ENCODE data around the gene ATP1B1. TPM values are rescaled to one million over a fixed set of nuclear protein-coding genes. Genes with fewer than 3 reads are reported as not detected.

ATP1B1 gene
- total RNA-seq, 1 experiment from 2014 or later = 48.6 TPM

DNA sequence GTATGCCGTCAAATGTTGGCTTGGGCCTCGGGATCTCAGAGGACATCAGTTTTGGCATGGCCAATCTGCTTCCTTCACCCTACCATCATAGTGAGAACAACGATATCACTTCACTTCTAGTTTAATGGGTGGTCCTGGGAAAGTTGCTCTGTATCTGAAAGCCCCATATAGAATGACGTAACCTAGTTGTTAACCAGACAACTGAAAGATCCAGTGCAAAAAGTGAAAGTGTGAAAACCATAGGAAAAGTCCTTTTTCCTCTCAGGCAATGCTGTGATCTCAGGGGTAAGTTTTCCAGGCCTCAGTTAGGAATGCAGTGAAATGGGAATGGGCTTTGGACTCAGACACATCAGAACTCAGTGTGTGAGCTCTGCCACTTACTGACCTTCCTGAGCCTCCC lies 18.6 kb upstream of the ATP1B1 start:
- Histone ChIP-seq H3K4me2 (ENCODE audit: low read length) (no peak overlapping the region), H3K9me3 (ENCODE audit: control insufficient read depth in 1 of 2, insufficient read depth in 1 of 2, low read depth in 1 of 2, low read length in 2 of 2) (no peaks in the 10 kb centered on the region), H3K79me2 (ENCODE audit: insufficient read depth, low read length) (no peaks in the 10 kb centered on the region), H3K27ac (ENCODE audit: low read depth, low read length) (no peak overlapping the region), H3K9ac (ENCODE audit: low read length) (no peak overlapping the region), H3K27me3 (ENCODE audit: insufficient read depth, low read length) (no peaks in the 10 kb centered on the region), H2AFZ (ENCODE audit: low read depth, low read length, poor library complexity, severe bottlenecking) (no peak overlapping the region), H3K36me3 (ENCODE audit: control insufficient read depth in 1 of 2, insufficient read depth in 2 of 2, low read length in 2 of 2) (no peaks in the 10 kb centered on the region), H3K9me2 (ENCODE audit: insufficient read depth) (no peaks in the 10 kb centered on the region), H3K4me3 (replicated peaks in 1 of 2; ENCODE audit: low read depth in 1 of 2, low read length in 2 of 2) (no peak overlapping the region), H3K4me1 (ENCODE audit: control insufficient read depth in 1 of 2, insufficient read depth in 2 of 2, low read length in 2 of 2) (no peaks in the 10 kb centered on the region), H4K20me1 (ENCODE audit: insufficient read depth) (no peaks in the 10 kb centered on the region)
- RAD21 ChIA-PET (ENCODE audit: low non-redundant PET in 1 of 2, low total read pairs in 2 of 2, uncharacterized antibody in 2 of 2, unreplicated experiment in 2 of 2) = no interaction called here
- CTCF ChIA-PET = no interaction called here
- intact Hi-C loops (cut with micrococcal nuclease) = no loop called here
- ATAC-seq (no peak), DNase-seq (ENCODE audit: low read depth, low spot score) (no peak)
- POLR2A ChIA-PET = no interaction called here
- TF ChIP-seq POLR2A (IDR thresholded peaks at IDR 0.05; ENCODE audit: borderline replicate concordance, extremely low read depth, insufficient read depth, insufficient read length) (no peak), SIN3A (IDR thresholded peaks at IDR 0.05; ENCODE audit: low read depth) (no peak), EZH2phosphoT487 (IDR thresholded peaks at IDR 0.05; ENCODE audit: borderline replicate concordance) (no peak), ZNF274 (IDR thresholded peaks at IDR 0.05; ENCODE audit: low read depth, low read length) (no peak), SRF (IDR thresholded peaks at IDR 0.05; ENCODE audit: low read depth) (no peak), SP1 (IDR thresholded peaks at IDR 0.05; ENCODE audit: low read depth) (no peak), JUND (IDR thresholded peaks at IDR 0.05) (no peak), EGR1 (IDR thresholded peaks at IDR 0.05; ENCODE audit: low read depth) (no peak), RAD21 (IDR thresholded peaks at IDR 0.05; ENCODE audit: low read depth) (no peak), ZBTB33 (IDR thresholded peaks at IDR 0.05; ENCODE audit: extremely low read depth, insufficient replicate concordance, low read length) (no peak), ATF3 (IDR thresholded peaks at IDR 0.05) (no peak), ZFX (IDR thresholded peaks at IDR 0.05) (no peak), MAX (IDR thresholded peaks at IDR 0.05) (no peak), POLR2AphosphoS5 (IDR thresholded peaks at IDR 0.05; ENCODE audit: low read depth, low read length) (no peak)
- BruUV-seq (replicated peaks) = no TSS peak
